Measurements from ENCODE around the gene FOXP1. TPM values are rescaled to one million over a fixed set of nuclear protein-coding genes. Genes with fewer than 3 reads are reported as not detected.

FOXP1 gene
- total RNA-seq, 2 donors from 2014 or later, result 41.7 to 94.3 TPM

- H3K4me1 Mint-ChIP-seq, result peaks cover 23% of the 10 kb centered on the region
- H3K36me3 Mint-ChIP-seq (ENCODE audit: low read depth), result peaks cover 32% of the 10 kb centered on the region
- no peak overlapping the region for H3K27ac ChIP-seq (ENCODE audit: low read depth, low read length)
- no peaks in the 10 kb centered on the region for H3K27me3 Mint-ChIP-seq (ENCODE audit: insufficient read depth)
- no peaks in the 10 kb centered on the region for H3K36me3 ChIP-seq (ENCODE audit: control insufficient read depth, insufficient read depth, low read length)
- TF ChIP-seq CTCF (conservative IDR thresholded peaks at IDR 0.05), result no peak
- no peak overlapping the region for H3K27ac Mint-ChIP-seq
- no peaks in the 10 kb centered on the region for H3K27me3 ChIP-seq (ENCODE audit: control insufficient read depth, insufficient read depth, low read length, poor library complexity, severe bottlenecking)
- DNase-seq, result no peak
- no peaks in the 10 kb centered on the region for H3K9me3 ChIP-seq (ENCODE audit: control insufficient read depth, low read length)
- no peak overlapping the region for H3K4me3 Mint-ChIP-seq
- no peaks in the 10 kb centered on the region for H3K9me3 Mint-ChIP-seq
- H3K4me1 ChIP-seq (ENCODE audit: control insufficient read depth, insufficient read depth, low read length), result peaks cover 3% of the 10 kb centered on the region
- no peak overlapping the region for H3K9ac ChIP-seq (ENCODE audit: extremely low read depth, low read length, poor library complexity, severe bottlenecking)
- H3K4me3 ChIP-seq (ENCODE audit: low read length), result no peak overlapping the region
Observed at GRCh38 chr3:71566776-71567175, 16.8 kb downstream of the FOXP1 start.

- no peak for TF ChIP-seq CTCF (conservative IDR thresholded peaks at IDR 0.05)
- Histone ChIP-seq H3K4me3 (ENCODE audit: low read length) (no peak overlapping the region), H3K36me3 (ENCODE audit: control insufficient read depth, insufficient read depth, low read length) (no peaks in the 10 kb centered on the region), H3K9ac (ENCODE audit: extremely low read depth, low read length, poor library complexity, severe bottlenecking) (no peak overlapping the region), H3K4me1 (ENCODE audit: control insufficient read depth, insufficient read depth, low read length) (peaks cover 3% of the 10 kb centered on the region), H3K27ac (ENCODE audit: low read depth, low read length) (no peak overlapping the region), H3K9me3 (ENCODE audit: control insufficient read depth, low read length) (no peaks in the 10 kb centered on the region), H3K27me3 (ENCODE audit: control insufficient read depth, insufficient read depth, low read length, poor library complexity, severe bottlenecking) (no peaks in the 10 kb centered on the region)
- H3K9me3 Mint-ChIP-seq, result no peaks in the 10 kb centered on the region
- DNase-seq, result no peak
- no peaks in the 10 kb centered on the region for H3K27me3 Mint-ChIP-seq (ENCODE audit: insufficient read depth)
- no peak overlapping the region for H3K27ac Mint-ChIP-seq
- no peak overlapping the region for H3K4me3 Mint-ChIP-seq
- H3K36me3 Mint-ChIP-seq (ENCODE audit: low read depth), result peaks cover 38% of the 10 kb centered on the region
- H3K4me1 Mint-ChIP-seq, result peaks cover 23% of the 10 kb centered on the region
- WGBS, 2 experiments (ENCODE audit: insufficient coverage in 1 of 2, insufficient read length in 1 of 2), result 93 to 95% methylated on average over 7 to 8 of the region's 8 CpGs
Observed at GRCh38 chr3:71565976-71566375, 17.6 kb downstream of the FOXP1 start.

- no peak for DNase-seq
Observed at GRCh38 chr3:71565316-71565715, 18.2 kb downstream of the FOXP1 start.

More at GRCh38 chr3:71565316-71565715, 18.2 kb downstream of the FOXP1 start:
- H3K36me3 Mint-ChIP-seq (ENCODE audit: low read depth), result peaks cover 37% of the 10 kb centered on the region
- no peak overlapping the region for H3K27ac Mint-ChIP-seq
- Histone ChIP-seq H3K36me3 (ENCODE audit: control insufficient read depth, insufficient read depth, low read length) (no peaks in the 10 kb centered on the region), H3K9me3 (ENCODE audit: control insufficient read depth, low read length) (no peaks in the 10 kb centered on the region), H3K9ac (ENCODE audit: extremely low read depth, low read length, poor library complexity, severe bottlenecking) (no peak overlapping the region), H3K27ac (ENCODE audit: low read depth, low read length) (no peak overlapping the region), H3K4me1 (ENCODE audit: control insufficient read depth, insufficient read depth, low read length) (peaks cover 3% of the 10 kb centered on the region), H3K27me3 (ENCODE audit: control insufficient read depth, insufficient read depth, low read length, poor library complexity, severe bottlenecking) (no peaks in the 10 kb centered on the region), H3K4me3 (ENCODE audit: low read length) (no peak overlapping the region)
- H3K27me3 Mint-ChIP-seq (ENCODE audit: insufficient read depth), result no peaks in the 10 kb centered on the region
- peaks cover 23% of the 10 kb centered on the region for H3K4me1 Mint-ChIP-seq
- no peak overlapping the region for H3K4me3 Mint-ChIP-seq
- H3K9me3 Mint-ChIP-seq, result no peaks in the 10 kb centered on the region
- no peak for TF ChIP-seq CTCF (conservative IDR thresholded peaks at IDR 0.05)
- WGBS, 2 experiments (ENCODE audit: insufficient coverage in 1 of 2, insufficient read length in 1 of 2), result 91 to 96% methylated on average over 6 to 7 of the region's 7 CpGs
